HepG2 (cell line): ENCODE measurements around the gene CFAP43. TPM values are rescaled to one million over a fixed set of nuclear protein-coding genes. Genes with fewer than 3 reads are reported as not detected.

Experiments
- ETV5 ChIP-seq: IDR thresholded peaks from 2 replicates; pipeline ENCODE4 v1.6.1; 2018; ENCODE audit warnings: missing biosample characterization, missing genetic modification reagents, inconsistent platforms, borderline replicate concordance
- FOSL2 ChIP-seq: sonication (generic); formaldehyde crosslinking; IDR thresholded peaks from 2 replicates; pipeline ENCODE4 v1.4.0; 2020; ENCODE audit warnings: missing genetic modification reagents
- JUND ChIP-seq: sonication (generic); formaldehyde crosslinking; IDR thresholded peaks from 2 replicates; pipeline ENCODE4 v1.8.0; 2022; ENCODE audit warnings: mild to moderate bottlenecking, missing genetic modification reagents
- KLF6 ChIP-seq: IDR thresholded peaks from 2 replicates; pipeline ENCODE4 v1.8.0; 2016; ENCODE audit warnings: missing biosample characterization, missing genetic modification reagents
- KLF9 ChIP-seq: IDR thresholded peaks from 2 replicates; pipeline ENCODE4 v1.6.1; 2016; ENCODE audit warnings: low read depth
- KMT2A ChIP-seq: sonication (generic); formaldehyde crosslinking; IDR thresholded peaks from 2 replicates; pipeline ENCODE4 v1.4.0; 2020; ENCODE audit warnings: missing genetic modification reagents
- LRRFIP1 ChIP-seq: sonication (generic); formaldehyde crosslinking; conservative IDR thresholded peaks from 2 replicates; pipeline ENCODE4 v1.4.0; 2020; ENCODE audit warnings: missing genetic modification reagents
- PCBP2 ChIP-seq: fragments of 200-400 bp; formaldehyde crosslinking; optimal IDR thresholded peaks from 2 replicates; pipeline ENCODE3; 2018; ENCODE audit warnings: low read length, low read depth; ENCODE audit not compliant: poor library complexity, severe bottlenecking
- PRMT3 ChIP-seq: sonication (generic); formaldehyde crosslinking; IDR thresholded peaks from 2 replicates; pipeline ENCODE4 v1.8.1; 2022; ENCODE audit warnings: low read depth, mild to moderate bottlenecking, moderate library complexity, missing genetic modification reagents, borderline replicate concordance
- RBM39 ChIP-seq: fragments of 200-400 bp; formaldehyde crosslinking; IDR thresholded peaks from one replicate; pipeline ENCODE4 v1.6.1; 2018; ENCODE audit warnings: antibody characterized with exemption, mild to moderate bottlenecking, low read depth, low read length; ENCODE audit not compliant: poor library complexity, severe bottlenecking
- TSC22D2 ChIP-seq: sonication (generic); formaldehyde crosslinking; IDR thresholded peaks from 2 replicates; pipeline ENCODE4 v1.5.1; 2020; ENCODE audit warnings: missing genetic modification reagents, mild to moderate bottlenecking, borderline replicate concordance
- ZNF180 ChIP-seq: sonication (generic); formaldehyde crosslinking; IDR thresholded peaks from 2 replicates; pipeline ENCODE4 v1.4.0; 2020; ENCODE audit warnings: low read depth, missing genetic modification reagents, borderline replicate concordance
- ZZZ3 ChIP-seq: sonication (generic); formaldehyde crosslinking; IDR thresholded peaks from 2 replicates; pipeline ENCODE4 v1.4.0; 2020; ENCODE audit warnings: missing genetic modification reagents, mild to moderate bottlenecking, borderline replicate concordance
- polyA plus RNA-seq, 8 experiments: library from polyadenylated mRNA; depleted of rRNA in 3 of 8; stranded (reverse) in 7 of 8; unstranded in 1 of 8; fragments of >200 nt; fragmentation: Illumina TruSeq in 4 of 8; extraction: Trizol in 4 of 8; gene quantifications; 2 replicates each; pipeline versions ENCODE4 v1.2.1 to v1.2.3, GENCODE V29; 2011 to 2016; ENCODE audit warnings: low read depth in 4 of 8, missing spikeins in 1 of 8, mixed read lengths in 1 of 8; ENCODE audit not compliant: insufficient read depth in 1 of 8
- total RNA-seq, 5 experiments: library from RNA; depleted of rRNA; stranded (reverse); fragments of >200 nt; fragmentation: Illumina TruSeq; extraction: Trizol; gene quantifications; 2 replicates each; pipeline ENCODE4 v1.2.3, GENCODE V29; 2016; ENCODE audit warnings: low read depth in 1 of 5
- TF ChIP-seq, protein P1 (sequence below): sonication (generic); formaldehyde crosslinking; IDR thresholded peaks from 2 replicates; pipeline ENCODE4 v1.4.0; 2020; ENCODE audit warnings: missing genetic modification reagents, borderline replicate concordance
- TF ChIP-seq, protein P2 (sequence below): sonication (generic); formaldehyde crosslinking; IDR thresholded peaks from 2 replicates; pipeline ENCODE4 v1.4.0; 2020; ENCODE audit warnings: missing genetic modification reagents
- TF ChIP-seq, protein P3 (sequence below): sonication (generic); formaldehyde crosslinking; IDR thresholded peaks from 2 replicates; pipeline ENCODE4 v1.8.1; 2022; ENCODE audit warnings: mild to moderate bottlenecking, missing genetic modification reagents

The CFAP43 gene
- total and polyA plus RNA-seq, 2 of the 13 experiments (the other 11 are each of a cell fraction or from before 2014, with no cell fraction given) = 0.24 to 0.38 TPM

GRCh38 chr10:104231784-104232612 is at the start of gene CFAP43 (continued):
- TF ChIP-seq, protein P1, sequence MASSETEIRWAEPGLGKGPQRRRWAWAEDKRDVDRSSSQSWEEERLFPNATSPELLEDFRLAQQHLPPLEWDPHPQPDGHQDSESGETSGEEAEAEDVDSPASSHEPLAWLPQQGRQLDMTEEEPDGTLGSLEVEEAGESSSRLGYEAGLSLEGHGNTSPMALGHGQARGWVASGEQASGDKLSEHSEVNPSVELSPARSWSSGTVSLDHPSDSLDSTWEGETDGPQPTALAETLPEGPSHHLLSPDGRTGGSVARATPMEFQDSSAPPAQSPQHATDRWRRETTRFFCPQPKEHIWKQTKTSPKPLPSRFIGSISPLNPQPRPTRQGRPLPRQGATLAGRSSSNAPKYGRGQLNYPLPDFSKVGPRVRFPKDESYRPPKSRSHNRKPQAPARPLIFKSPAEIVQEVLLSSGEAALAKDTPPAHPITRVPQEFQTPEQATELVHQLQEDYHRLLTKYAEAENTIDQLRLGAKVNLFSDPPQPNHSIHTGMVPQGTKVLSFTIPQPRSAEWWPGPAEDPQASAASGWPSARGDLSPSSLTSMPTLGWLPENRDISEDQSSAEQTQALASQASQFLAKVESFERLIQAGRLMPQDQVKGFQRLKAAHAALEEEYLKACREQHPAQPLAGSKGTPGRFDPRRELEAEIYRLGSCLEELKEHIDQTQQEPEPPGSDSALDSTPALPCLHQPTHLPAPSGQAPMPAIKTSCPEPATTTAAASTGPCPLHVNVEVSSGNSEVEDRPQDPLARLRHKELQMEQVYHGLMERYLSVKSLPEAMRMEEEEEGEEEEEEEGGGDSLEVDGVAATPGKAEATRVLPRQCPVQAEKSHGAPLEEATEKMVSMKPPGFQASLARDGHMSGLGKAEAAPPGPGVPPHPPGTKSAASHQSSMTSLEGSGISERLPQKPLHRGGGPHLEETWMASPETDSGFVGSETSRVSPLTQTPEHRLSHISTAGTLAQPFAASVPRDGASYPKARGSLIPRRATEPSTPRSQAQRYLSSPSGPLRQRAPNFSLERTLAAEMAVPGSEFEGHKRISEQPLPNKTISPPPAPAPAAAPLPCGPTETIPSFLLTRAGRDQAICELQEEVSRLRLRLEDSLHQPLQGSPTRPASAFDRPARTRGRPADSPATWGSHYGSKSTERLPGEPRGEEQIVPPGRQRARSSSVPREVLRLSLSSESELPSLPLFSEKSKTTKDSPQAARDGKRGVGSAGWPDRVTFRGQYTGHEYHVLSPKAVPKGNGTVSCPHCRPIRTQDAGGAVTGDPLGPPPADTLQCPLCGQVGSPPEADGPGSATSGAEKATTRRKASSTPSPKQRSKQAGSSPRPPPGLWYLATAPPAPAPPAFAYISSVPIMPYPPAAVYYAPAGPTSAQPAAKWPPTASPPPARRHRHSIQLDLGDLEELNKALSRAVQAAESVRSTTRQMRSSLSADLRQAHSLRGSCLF = no peak
- no peak for TF ChIP-seq RBM39
- TF ChIP-seq PCBP2 = no peak
- TF ChIP-seq PRMT3 = no peak
- 0 out of 2 replicates have a peak, but pooled peaks have one; percentile 69 for TF ChIP-seq KLF6
- TF ChIP-seq, protein P2, sequence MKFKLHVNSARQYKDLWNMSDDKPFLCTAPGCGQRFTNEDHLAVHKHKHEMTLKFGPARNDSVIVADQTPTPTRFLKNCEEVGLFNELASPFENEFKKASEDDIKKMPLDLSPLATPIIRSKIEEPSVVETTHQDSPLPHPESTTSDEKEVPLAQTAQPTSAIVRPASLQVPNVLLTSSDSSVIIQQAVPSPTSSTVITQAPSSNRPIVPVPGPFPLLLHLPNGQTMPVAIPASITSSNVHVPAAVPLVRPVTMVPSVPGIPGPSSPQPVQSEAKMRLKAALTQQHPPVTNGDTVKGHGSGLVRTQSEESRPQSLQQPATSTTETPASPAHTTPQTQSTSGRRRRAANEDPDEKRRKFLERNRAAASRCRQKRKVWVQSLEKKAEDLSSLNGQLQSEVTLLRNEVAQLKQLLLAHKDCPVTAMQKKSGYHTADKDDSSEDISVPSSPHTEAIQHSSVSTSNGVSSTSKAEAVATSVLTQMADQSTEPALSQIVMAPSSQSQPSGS = 0 out of 2 replicates have a peak, but pooled peaks have one; percentile 28
- TF ChIP-seq LRRFIP1 (CRISPR knock-in tag) = no peak
- peak; percentile 32; the same call in 1 of the 2 replicates for TF ChIP-seq ETV5
- peak; percentile 97 for TF ChIP-seq KMT2A
- TF ChIP-seq TSC22D2 (CRISPR knock-in tag) = peak; percentile 34; the same call in 1 of the 2 replicates
- TF ChIP-seq ZNF180 (CRISPR knock-in tag) = no peak
- TF ChIP-seq JUND (CRISPR knock-in tag) = 0 out of 2 replicates have a peak, but pooled peaks have one; percentile 61
- TF ChIP-seq ZZZ3 (CRISPR knock-in tag) = 0 out of 2 replicates have a peak, but pooled peaks have one; percentile 57
- TF ChIP-seq FOSL2 (CRISPR knock-in tag) = 0 out of 2 replicates have a peak, but pooled peaks have one; percentile 19
- TF ChIP-seq KLF9 (CRISPR knock-in tag) = no peak
- TF ChIP-seq, protein P3, sequence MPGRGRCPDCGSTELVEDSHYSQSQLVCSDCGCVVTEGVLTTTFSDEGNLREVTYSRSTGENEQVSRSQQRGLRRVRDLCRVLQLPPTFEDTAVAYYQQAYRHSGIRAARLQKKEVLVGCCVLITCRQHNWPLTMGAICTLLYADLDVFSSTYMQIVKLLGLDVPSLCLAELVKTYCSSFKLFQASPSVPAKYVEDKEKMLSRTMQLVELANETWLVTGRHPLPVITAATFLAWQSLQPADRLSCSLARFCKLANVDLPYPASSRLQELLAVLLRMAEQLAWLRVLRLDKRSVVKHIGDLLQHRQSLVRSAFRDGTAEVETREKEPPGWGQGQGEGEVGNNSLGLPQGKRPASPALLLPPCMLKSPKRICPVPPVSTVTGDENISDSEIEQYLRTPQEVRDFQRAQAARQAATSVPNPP = no peak; the same call in none of the 2 replicates
